GM19351 (cell line): ENCODE measurements around the gene KAZN.

ENCODE experiments used
- ATAC-seq: cut with Tn5 transposase; IDR thresholded peaks from one replicate; pipeline ENCODE4 v1.9.1; 2021; ENCODE audit warnings: mild to moderate bottlenecking, moderate library complexity; ENCODE audit not compliant: unreplicated experiment

KAZN gene

GRCh38 chr1:14844356-14844755 is 245.9 kb downstream of the KAZN start:
- no peak for ATAC-seq

GRCh38 chr1:14844923-14845617 is 246.6 kb downstream of the KAZN start:
- no peak for ATAC-seq

- no peak for ATAC-seq
Observed at GRCh38 chr1:14845851-14846250, 247.4 kb downstream of the KAZN start.

- no peak for ATAC-seq
Observed at GRCh38 chr1:14846688-14847087, 248.2 kb downstream of the KAZN start.

- ATAC-seq = no peak
Observed at GRCh38 chr1:14848203-14848602, 249.7 kb downstream of the KAZN start.

GRCh38 chr1:14848625-14849024 is 250.1 kb downstream of the KAZN start:
- no peak for ATAC-seq

GRCh38 chr1:14849038-14849437 is 250.6 kb downstream of the KAZN start:
- ATAC-seq = no peak

- ATAC-seq = no peak
Observed at GRCh38 chr1:14850563-14850962, 252.1 kb downstream of the KAZN start.

GRCh38 chr1:14851760-14852159 is 253.3 kb downstream of the KAZN start:
- no peak for ATAC-seq

- ATAC-seq = no peak
Observed at GRCh38 chr1:14852291-14852690, 253.8 kb downstream of the KAZN start.

GRCh38 chr1:14853518-14853917 is 255.0 kb downstream of the KAZN start:
- ATAC-seq = no peak

- ATAC-seq = no peak
Observed at GRCh38 chr1:14855268-14855667, 256.8 kb downstream of the KAZN start.

- ATAC-seq = no peak
Observed at GRCh38 chr1:14855801-14856200, 257.3 kb downstream of the KAZN start.

- no peak for ATAC-seq
Observed at GRCh38 chr1:14857436-14858195, 259.1 kb downstream of the KAZN start.

- no peak for ATAC-seq
Observed at GRCh38 chr1:14862114-14862771, 263.8 kb downstream of the KAZN start.

- no peak for ATAC-seq
Observed at GRCh38 chr1:14865106-14865505, 266.6 kb downstream of the KAZN start.

- ATAC-seq = no peak
Observed at GRCh38 chr1:14866911-14867612, 268.6 kb downstream of the KAZN start.

GRCh38 chr1:14869187-14869586 is 270.7 kb downstream of the KAZN start:
- ATAC-seq = no peak

- ATAC-seq = no peak
Observed at GRCh38 chr1:14871218-14871970, 272.9 kb downstream of the KAZN start.

GRCh38 chr1:14872762-14873161 is 274.3 kb downstream of the KAZN start:
- ATAC-seq = no peak

GRCh38 chr1:14873677-14874076 is 275.2 kb downstream of the KAZN start:
- no peak for ATAC-seq
